Right lobe of liver (tissue), 4 donors: Measurements from ENCODE around the gene ATG2A.

Source experiments
- POLR2A ChIP-seq: fragments of 450-650 bp; IDR thresholded peaks from one replicate; pipeline ENCODE4 v1.6.1; 2017; ENCODE audit warnings: antibody characterized with exemption, mild to moderate bottlenecking
- TF ChIP-seq, protein P1 (sequence below), 4 donors: fragments of 200-600 bp in 3 of 4; fragments of 450-650 bp in 1 of 4; IDR thresholded peaks; one replicate each; pipeline versions ENCODE4 v1.5.1 to v1.8.0; 2016 to 2022; ENCODE audit warnings: antibody characterized with exemption in 4 of 4, mild to moderate bottlenecking in 2 of 4
- donor health status: DM: no; HTN: no; CAD: no.
- donor health status: DM: no; HTN: no; CAD: no.
- donor health status: DM: no; HTN: yes; CAD: no.

DNA sequence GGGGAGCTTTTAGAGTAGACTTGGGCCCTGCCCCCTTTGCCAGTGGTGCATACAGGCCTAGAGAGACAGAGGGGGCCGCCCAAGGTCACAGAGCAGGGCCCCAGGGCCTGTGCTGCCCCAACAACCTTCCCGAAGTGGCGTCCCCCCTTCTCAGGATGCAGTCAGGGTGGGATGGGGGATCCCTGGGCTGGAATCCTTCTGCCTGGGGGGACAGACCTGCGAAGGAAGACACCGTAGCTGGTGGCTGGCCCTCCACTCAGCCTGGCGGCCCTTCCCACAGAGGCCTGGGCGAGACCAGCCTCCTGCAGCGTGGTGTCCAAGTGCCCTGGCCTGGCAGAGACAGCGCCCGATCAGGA lies 24.2 kb downstream of the ATG2A start:
- TF ChIP-seq, protein P1, sequence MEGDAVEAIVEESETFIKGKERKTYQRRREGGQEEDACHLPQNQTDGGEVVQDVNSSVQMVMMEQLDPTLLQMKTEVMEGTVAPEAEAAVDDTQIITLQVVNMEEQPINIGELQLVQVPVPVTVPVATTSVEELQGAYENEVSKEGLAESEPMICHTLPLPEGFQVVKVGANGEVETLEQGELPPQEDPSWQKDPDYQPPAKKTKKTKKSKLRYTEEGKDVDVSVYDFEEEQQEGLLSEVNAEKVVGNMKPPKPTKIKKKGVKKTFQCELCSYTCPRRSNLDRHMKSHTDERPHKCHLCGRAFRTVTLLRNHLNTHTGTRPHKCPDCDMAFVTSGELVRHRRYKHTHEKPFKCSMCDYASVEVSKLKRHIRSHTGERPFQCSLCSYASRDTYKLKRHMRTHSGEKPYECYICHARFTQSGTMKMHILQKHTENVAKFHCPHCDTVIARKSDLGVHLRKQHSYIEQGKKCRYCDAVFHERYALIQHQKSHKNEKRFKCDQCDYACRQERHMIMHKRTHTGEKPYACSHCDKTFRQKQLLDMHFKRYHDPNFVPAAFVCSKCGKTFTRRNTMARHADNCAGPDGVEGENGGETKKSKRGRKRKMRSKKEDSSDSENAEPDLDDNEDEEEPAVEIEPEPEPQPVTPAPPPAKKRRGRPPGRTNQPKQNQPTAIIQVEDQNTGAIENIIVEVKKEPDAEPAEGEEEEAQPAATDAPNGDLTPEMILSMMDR (IDR thresholded peaks at IDR 0.05): no peak
- no peak for TF ChIP-seq POLR2A
